Ectodermal cell (in vitro differentiated cells): ENCODE measurements around the gene RBMS3.

ENCODE experiments used
- H3K27ac ChIP-seq: 2 replicates; pipeline ENCODE4 v1.7.0; 2013; ENCODE audit warnings: mild to moderate bottlenecking, low read depth, low read length; ENCODE audit not compliant: insufficient read depth, poor library complexity, severe bottlenecking
- H3K27me3 ChIP-seq: 2 replicates; pipeline ENCODE4 v1.7.0; 2013; ENCODE audit warnings: mild to moderate bottlenecking, low read length; ENCODE audit not compliant: insufficient read depth, control insufficient read depth, poor library complexity, severe bottlenecking
- H3K36me3 ChIP-seq: one replicate; pipeline ENCODE4 v1.7.0; 2013; ENCODE audit warnings: low read length; ENCODE audit not compliant: control insufficient read depth, insufficient read depth
- H3K4me1 ChIP-seq: one replicate; pipeline ENCODE4 v1.7.0; 2013; ENCODE audit warnings: low read length; ENCODE audit not compliant: control insufficient read depth, insufficient read depth
- H3K4me3 ChIP-seq: 2 replicates; pipeline ENCODE4 v1.7.0; 2013; ENCODE audit warnings: low read depth, low read length, control low read depth; ENCODE audit not compliant: insufficient read depth
- H3K9me3 ChIP-seq: 2 replicates; pipeline ENCODE4 v1.7.0; 2013; ENCODE audit warnings: mild to moderate bottlenecking, low read length, moderate library complexity; ENCODE audit not compliant: control insufficient read depth
- WGBS, 2 experiments: methylation state at CpG; one replicate each; pipeline ENCODE4 v1.1.7; 2013; ENCODE audit warnings: missing lambda C conversion rate in 2 of 2; 5-methylcytosine and 5-hydroxymethylcytosine counted together

RBMS3 gene

GRCh38 chr3:29677421-29677820, 396.6 kb downstream of the RBMS3 start:
- Histone ChIP-seq H3K4me3 (no peak overlapping the region), H3K9me3 (no peaks in the 10 kb centered on the region), H3K27me3 (no peaks in the 10 kb centered on the region), H3K36me3 (no peaks in the 10 kb centered on the region), H3K4me1 (no peaks in the 10 kb centered on the region), H3K27ac (no peak overlapping the region)
- WGBS, 2 experiments = 87 to 89% methylated on average over 1 of the region's 1 CpG

- no peak overlapping the region for H3K27ac ChIP-seq
- no peaks in the 10 kb centered on the region for H3K27me3 ChIP-seq
- H3K9me3 ChIP-seq = no peaks in the 10 kb centered on the region
- 66 to 80% methylated on average over 4 of the region's 4 CpGs for WGBS, 2 experiments
- H3K36me3 ChIP-seq = no peaks in the 10 kb centered on the region
- H3K4me1 ChIP-seq = no peaks in the 10 kb centered on the region
- H3K4me3 ChIP-seq = no peak overlapping the region
Observed at GRCh38 chr3:29679944-29680343, 399.1 kb downstream of the RBMS3 start.

- no peaks in the 10 kb centered on the region for H3K9me3 ChIP-seq
- 90 to 97% methylated on average over 5 of the region's 5 CpGs for WGBS, 2 experiments
- H3K4me1 ChIP-seq = no peaks in the 10 kb centered on the region
- no peaks in the 10 kb centered on the region for H3K27me3 ChIP-seq
- H3K36me3 ChIP-seq = no peaks in the 10 kb centered on the region
- no peak overlapping the region for H3K27ac ChIP-seq
- H3K4me3 ChIP-seq = no peak overlapping the region
Observed at GRCh38 chr3:29683018-29683993, 402.4 kb downstream of the RBMS3 start.

- H3K27ac ChIP-seq = no peak overlapping the region
- H3K36me3 ChIP-seq = no peaks in the 10 kb centered on the region
- H3K27me3 ChIP-seq = no peaks in the 10 kb centered on the region
- no peaks in the 10 kb centered on the region for H3K4me1 ChIP-seq
- WGBS, 2 experiments = 100% methylated on average over 1 of the region's 2 CpGs; no CpG with 5 or more reads in 1 of the 2 experiments
- no peak overlapping the region for H3K4me3 ChIP-seq
- no peaks in the 10 kb centered on the region for H3K9me3 ChIP-seq
Observed at GRCh38 chr3:29686889-29687592, 406.2 kb downstream of the RBMS3 start.

GRCh38 chr3:29690686-29691353, 409.9 kb downstream of the RBMS3 start:
- no peak overlapping the region for H3K4me3 ChIP-seq
- H3K4me1 ChIP-seq = peaks cover 21% of the 10 kb centered on the region
- no peaks in the 10 kb centered on the region for H3K27me3 ChIP-seq
- H3K9me3 ChIP-seq = no peaks in the 10 kb centered on the region
- H3K27ac ChIP-seq = no peak overlapping the region
- 87 to 97% methylated on average over 2 of the region's 2 CpGs for WGBS, 2 experiments
- H3K36me3 ChIP-seq = no peaks in the 10 kb centered on the region

GRCh38 chr3:29693863-29694262, 413.0 kb downstream of the RBMS3 start:
- Histone ChIP-seq H3K36me3 (no peaks in the 10 kb centered on the region), H3K4me1 (peaks cover 29% of the 10 kb centered on the region), H3K27me3 (no peaks in the 10 kb centered on the region), H3K9me3 (no peaks in the 10 kb centered on the region), H3K27ac (peak overlapping the region; percentile 60), H3K4me3 (no peak overlapping the region)
- WGBS, 2 experiments = 0 to 44% methylated on average over 1 of the region's 1 CpG

GRCh38 chr3:29694331-29694730, 413.5 kb downstream of the RBMS3 start:
- Histone ChIP-seq H3K4me3 (no peak overlapping the region), H3K27ac (peak overlapping the region; percentile 60), H3K4me1 (peaks cover 29% of the 10 kb centered on the region), H3K27me3 (no peaks in the 10 kb centered on the region), H3K9me3 (no peaks in the 10 kb centered on the region), H3K36me3 (no peaks in the 10 kb centered on the region)
- WGBS, 2 experiments = 73 to 80% methylated on average over 1 to 2 of the region's 2 CpGs

- peak overlapping the region; percentile 9 for H3K27ac ChIP-seq
- H3K4me3 ChIP-seq = no peak overlapping the region
- H3K4me1 ChIP-seq = peaks cover 29% of the 10 kb centered on the region
- H3K27me3 ChIP-seq = no peaks in the 10 kb centered on the region
- WGBS, 2 experiments = 100% methylated on average over 1 of the region's 1 CpG; no CpG with 5 or more reads in 1 of the 2 experiments
- no peaks in the 10 kb centered on the region for H3K9me3 ChIP-seq
- no peaks in the 10 kb centered on the region for H3K36me3 ChIP-seq
Observed at GRCh38 chr3:29694783-29695182, 413.9 kb downstream of the RBMS3 start.

GRCh38 chr3:29695201-29695600, 414.3 kb downstream of the RBMS3 start:
- H3K9me3 ChIP-seq = no peaks in the 10 kb centered on the region
- H3K36me3 ChIP-seq = no peaks in the 10 kb centered on the region
- H3K4me1 ChIP-seq = peaks cover 29% of the 10 kb centered on the region
- H3K4me3 ChIP-seq = no peak overlapping the region
- peak overlapping the region; percentile 82 for H3K27ac ChIP-seq
- WGBS, 2 experiments = 83% methylated on average over 1 of the region's 1 CpG
- no peaks in the 10 kb centered on the region for H3K27me3 ChIP-seq
